IMR-90 (cell line): ENCODE data around the gene YPEL1. TPM values are rescaled to one million over a fixed set of nuclear protein-coding genes. Genes with fewer than 3 reads are reported as not detected.

Source experiments
- ATAC-seq: fragments of 200-7000 bp; cut with Tn5 transposase; 2 replicates; pipeline ENCODE4 v1.9.1; 2020; ENCODE audit warnings: low read depth, mild to moderate bottlenecking, moderate library complexity
- BruUV-seq: library from RNA; stranded (reverse); fragments of 400-500 nt; replicated peaks from 2 replicates; lab custom pipeline; 2021; lab: Mats Ljungman, UMichigan
- CTCF ChIA-PET: fragments of 300-600 bp; formaldehyde crosslinking; extraction: SDS; loops from one replicate; lab custom pipeline; 2021; ENCODE audit warnings: antibody characterized with exemption; lab: Yijun Ruan, JAX
- POLR2A ChIA-PET: fragments of 300-600 bp; sonication (Branson Sonifier 250); formaldehyde crosslinking; loops from one replicate; lab custom pipeline; 2022; ENCODE audit warnings: antibody characterized with exemption; ENCODE audit not compliant: unreplicated experiment; lab: Charles Lee
- DNase-seq: peaks from one replicate; pipeline ENCODE4 v3.0.0; 2013
- H2AFZ ChIP-seq: replicated peaks from 2 replicates; pipeline ENCODE3; 2013; ENCODE audit warnings: low read length, mild to moderate bottlenecking; ENCODE audit not compliant: poor library complexity
- H2AK5ac ChIP-seq: 2 replicates; pipeline ENCODE4 v1.6.1; 2013; ENCODE audit warnings: low read depth, low read length, inconsistent platforms
- H2AK9ac ChIP-seq: replicated peaks from 2 replicates; pipeline ENCODE3; 2013; ENCODE audit warnings: mild to moderate bottlenecking, low read depth, low read length, moderate library complexity; ENCODE audit not compliant: poor library complexity
- H2BK120ac ChIP-seq: 2 replicates; pipeline ENCODE4 v1.6.1; 2013; ENCODE audit warnings: low read depth, low read length, inconsistent platforms
- H2BK15ac ChIP-seq: 3 replicates; pipeline ENCODE4 v1.6.1; 2013; ENCODE audit warnings: low read depth, low read length, inconsistent platforms
- H2BK20ac ChIP-seq: 2 replicates; pipeline ENCODE4 v1.6.1; 2013; ENCODE audit warnings: low read depth, mild to moderate bottlenecking, inconsistent platforms, low read length, moderate library complexity
- H2BK5ac ChIP-seq: 2 replicates; pipeline ENCODE4 v1.6.1; 2013; ENCODE audit warnings: mild to moderate bottlenecking, low read depth, low read length, inconsistent platforms; ENCODE audit not compliant: poor library complexity, severe bottlenecking
- H3K14ac ChIP-seq: replicated peaks from 2 replicates; pipeline ENCODE4 v1.6.1; 2013; ENCODE audit warnings: low read depth, low read length, inconsistent platforms
- H3K18ac ChIP-seq: 2 replicates; pipeline ENCODE4 v1.6.1; 2013; ENCODE audit warnings: low read depth, low read length, control low read depth
- H3K23ac ChIP-seq: 2 replicates; pipeline ENCODE4 v1.6.1; 2013; ENCODE audit warnings: low read depth, low read length, inconsistent platforms
- H3K27ac ChIP-seq: 2 replicates; pipeline ENCODE4 v1.5.1; 2013; ENCODE audit warnings: mild to moderate bottlenecking, control low read depth, low read length; ENCODE audit not compliant: insufficient read depth
- H3K27me3 ChIP-seq: 2 replicates; pipeline ENCODE4 v1.6.1; 2013; ENCODE audit warnings: low read length; ENCODE audit not compliant: control insufficient read depth, insufficient read depth
- H3K36me3 ChIP-seq: 2 replicates; pipeline ENCODE4 v1.6.1; 2013; ENCODE audit warnings: low read length, mixed read lengths; ENCODE audit not compliant: control insufficient read depth, insufficient read depth
- H3K4ac ChIP-seq: 2 replicates; pipeline ENCODE4 v1.6.1; 2013; ENCODE audit warnings: low read depth, low read length, inconsistent platforms
- H3K4me1 ChIP-seq: 2 replicates; pipeline ENCODE4 v1.6.1; 2013; ENCODE audit warnings: low read length, mixed read lengths; ENCODE audit not compliant: control insufficient read depth, insufficient read depth
- H3K4me2 ChIP-seq: 2 replicates; pipeline ENCODE4 v1.6.1; 2013; ENCODE audit warnings: low read depth, mild to moderate bottlenecking, control low read depth, low read length, moderate library complexity
- H3K4me3 ChIP-seq: 2 replicates; pipeline ENCODE4 v1.5.1; 2013; ENCODE audit warnings: low read depth, mild to moderate bottlenecking, control low read depth, low read length, moderate library complexity; ENCODE audit not compliant: insufficient read depth
- H3K56ac ChIP-seq: 2 replicates; pipeline ENCODE4 v1.6.1; 2013; ENCODE audit warnings: low read length, inconsistent platforms; ENCODE audit not compliant: insufficient read depth; ENCODE audit errors: extremely low read depth
- H3K79me1 ChIP-seq, 2 experiments: 2 replicates each; pipeline ENCODE4 v1.6.1; 2013; ENCODE audit warnings: low read length in 2 of 2, inconsistent platforms in 1 of 2, low read depth in 1 of 2
- H3K9ac ChIP-seq: 2 replicates; pipeline ENCODE4 v1.6.1; 2013; ENCODE audit warnings: low read depth, low read length, control low read depth
- H3K9me1 ChIP-seq: 2 replicates; pipeline ENCODE4 v1.6.1; 2013; ENCODE audit warnings: low read length, inconsistent platforms; ENCODE audit not compliant: insufficient read depth
- H3K9me3 ChIP-seq: 2 replicates; pipeline ENCODE4 v1.6.1; 2013; ENCODE audit warnings: low read length; ENCODE audit not compliant: control insufficient read depth, insufficient read depth
- H4K20me1 ChIP-seq: 2 replicates; pipeline ENCODE4 v1.6.1; 2013; ENCODE audit warnings: low read length, inconsistent platforms; ENCODE audit not compliant: insufficient read depth
- H4K5ac ChIP-seq: 2 replicates; pipeline ENCODE4 v1.6.1; 2013; ENCODE audit warnings: mild to moderate bottlenecking, low read depth, low read length, control low read depth
- H4K8ac ChIP-seq, 2 experiments: 2 replicates each; pipeline ENCODE4 v1.6.1; 2013; ENCODE audit warnings: low read depth in 2 of 2, low read length in 2 of 2, control low read depth in 1 of 2, inconsistent platforms in 1 of 2
- H4K91ac ChIP-seq: 2 replicates; pipeline ENCODE4 v1.6.1; 2013; ENCODE audit warnings: low read depth, low read length, inconsistent platforms; ENCODE audit not compliant: insufficient read depth
- CEBPB ChIP-seq: IDR thresholded peaks from 2 replicates; pipeline ENCODE4 v1.6.1; 2012; ENCODE audit warnings: low read depth, low read length, improper control_type of control experiment
- CTCF ChIP-seq: conservative IDR thresholded peaks from 2 replicates; pipeline ENCODE4 v1.5.1; 2012; ENCODE audit warnings: mild to moderate bottlenecking, low read depth, low read length, improper control_type of control experiment
- ELK1 ChIP-seq: fragments of 150-350 bp; IDR thresholded peaks from 2 replicates; pipeline ENCODE4 v1.6.1; 2016; ENCODE audit warnings: low read depth, mild to moderate bottlenecking, low read length, moderate library complexity, borderline replicate concordance
- FOS ChIP-seq: fragments of 150-350 bp; IDR thresholded peaks from 2 replicates; pipeline ENCODE4 v1.6.1; 2016; ENCODE audit warnings: low read depth, low read length
- MAZ ChIP-seq: IDR thresholded peaks from 2 replicates; pipeline ENCODE4 v1.6.1; 2012; ENCODE audit warnings: low read depth, mild to moderate bottlenecking, low read length, improper control_type of control experiment, moderate library complexity, borderline replicate concordance
- POLR2A ChIP-seq: IDR thresholded peaks from 2 replicates; pipeline ENCODE4 v1.6.1; 2012; ENCODE audit warnings: mild to moderate bottlenecking, low read depth, low read length
- RAD21 ChIP-seq: IDR thresholded peaks from 2 replicates; pipeline ENCODE4 v1.6.1; 2012; ENCODE audit warnings: low read length, improper control_type of control experiment
- WGBS, 2 experiments: methylation state at CpG; one replicate each; pipeline versions ENCODE4 v1.1.5 to v1.1.7; 2013; ENCODE audit warnings: missing lambda C conversion rate in 2 of 2; ENCODE audit not compliant: insufficient read length in 1 of 2; ENCODE audit errors: extremely low coverage in 2 of 2; 5-methylcytosine and 5-hydroxymethylcytosine counted together
- dilution Hi-C: fragments of 300-500 bp; cut with HindIII; formaldehyde crosslinking; loops from one replicate; pipeline ENCODE4 v1.14.3; 2018; ENCODE audit warnings: low sequenced_read_pairs; ENCODE audit not compliant: unreplicated experiment
- in situ Hi-C: fragments of 300-500 bp; cut with MboI; formaldehyde crosslinking; loops from 3 replicates; pipeline ENCODE4 v1.14.3; 2019; ENCODE audit warnings: low sequenced_read_pairs, inconsistent platforms, mixed read lengths
- intact Hi-C: fragments of 100-400 bp; cut with micrococcal nuclease; formaldehyde crosslinking; loops from 2 replicates; pipeline ENCODE4 v1.10.0; 2022
- polyA plus RNA-seq, 3 experiments: library from polyadenylated mRNA; depleted of rRNA; stranded (reverse); fragments of >200 nt; gene quantifications; 2 replicates each; pipeline ENCODE4 v1.2.3, GENCODE V29; 2012; ENCODE audit warnings: low replicate concordance in 1 of 3
- total RNA-seq: library from RNA; depleted of rRNA; stranded (reverse); fragments of >200 nt; gene quantifications from 2 replicates; pipeline ENCODE4 v1.2.3, GENCODE V29; 2012

YPEL1 gene
- total and polyA plus RNA-seq, 2 of the 4 experiments (the other 2 are of a cell fraction) = 0.72 to 1.3 TPM

DNA sequence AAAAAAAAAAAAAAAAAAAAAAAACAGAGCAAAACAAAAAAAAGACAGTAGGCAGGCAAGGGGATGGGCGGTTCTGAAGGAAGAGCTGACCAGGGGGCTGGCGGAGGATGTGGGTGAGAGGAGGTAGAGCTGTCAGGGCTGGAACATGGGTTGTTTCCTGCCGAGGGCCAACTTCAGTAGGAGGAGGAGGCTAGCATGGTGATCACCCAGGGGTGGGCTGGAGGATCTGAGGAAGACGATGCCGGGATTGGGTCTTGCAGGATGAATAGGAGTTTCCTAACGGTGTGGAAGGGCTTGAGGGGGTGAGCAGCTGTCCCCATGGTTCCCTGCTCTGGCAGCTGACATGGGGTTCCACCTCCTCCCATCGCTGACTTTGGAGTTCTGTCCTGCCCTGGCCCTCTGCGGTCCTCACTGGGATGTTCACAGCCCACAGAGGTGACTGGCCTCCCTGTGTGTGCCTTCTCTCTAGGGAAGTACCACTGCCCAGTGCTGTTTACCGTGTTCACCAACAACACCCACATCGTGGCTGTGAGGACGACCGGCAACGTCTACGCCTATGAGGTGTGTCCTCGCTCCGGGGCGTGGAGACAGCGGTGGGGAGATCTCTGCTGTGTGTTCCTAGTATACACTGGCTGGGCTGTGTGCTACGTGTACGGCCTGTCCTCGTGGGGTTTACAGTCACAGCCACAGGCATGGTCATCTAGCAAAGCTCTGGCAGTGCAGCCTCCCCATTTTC lies 54.6 kb downstream of the YPEL1 start:
- no peaks in the 10 kb centered on the region for H3K79me1 ChIP-seq
- no peak overlapping the region for H3K18ac ChIP-seq
- no peak for DNase-seq
- no TSS peak for BruUV-seq
- H4K5ac ChIP-seq = no peak overlapping the region
- H3K27me3 ChIP-seq = no peaks in the 10 kb centered on the region
- no peak overlapping the region for H3K14ac ChIP-seq
- H2AK9ac ChIP-seq = no peak overlapping the region
- H4K8ac ChIP-seq = no peak overlapping the region
- H3K36me3 ChIP-seq = peaks cover 38% of the 10 kb centered on the region
- H3K27ac ChIP-seq = no peak overlapping the region
- H2AK5ac ChIP-seq = no peak overlapping the region
- dilution Hi-C loops (no loop called here), in situ Hi-C loops (no loop called here), intact Hi-C loops (no loop called here)
- no peak overlapping the region for H2AFZ ChIP-seq
- H3K9ac ChIP-seq = no peak overlapping the region
- no peaks in the 10 kb centered on the region for H3K4me1 ChIP-seq
- ChIA-PET POLR2A (no interaction called here), CTCF (no interaction called here)
- H4K91ac ChIP-seq = no peak overlapping the region
- no peak overlapping the region for H3K4me2 ChIP-seq
- H3K4ac ChIP-seq = no peak overlapping the region
- H3K23ac ChIP-seq = no peak overlapping the region
- no peak for ATAC-seq
- H2BK120ac ChIP-seq = no peak overlapping the region
- H2BK15ac ChIP-seq = no peak overlapping the region
- TF ChIP-seq CEBPB = no peak
- TF ChIP-seq RAD21 = no peak
- no peak for TF ChIP-seq POLR2A
- no peak for TF ChIP-seq FOS
- TF ChIP-seq MAZ = no peak
- TF ChIP-seq ELK1 = no peak
- TF ChIP-seq CTCF = no peak
- H2BK5ac ChIP-seq = no peak overlapping the region
- H2BK20ac ChIP-seq = no peak overlapping the region
- WGBS, 2 experiments = 95% methylated on average over 16 of the region's 21 CpGs; no CpG with 5 or more reads in 1 of the 2 experiments
- H3K4me3 ChIP-seq = no peak overlapping the region
- H4K20me1 ChIP-seq = no peaks in the 10 kb centered on the region
- peaks cover 2% of the 10 kb centered on the region; the same call in 1 of the 2 replicates for H3K9me1 ChIP-seq
- no peak overlapping the region for H3K56ac ChIP-seq
- no peaks in the 10 kb centered on the region for H3K9me3 ChIP-seq
